ENCODE results near the gene FGF18. TPM values are rescaled to one million over a fixed set of nuclear protein-coding genes. Genes with fewer than 3 reads are reported as not detected.
"Not testable (repeated sequence)": the region's sequence is repeated elsewhere in the genome, so short reads cannot be mapped to it uniquely, and the experiment has no call there.

Gene FGF18
- total RNA-seq, 2 donors from 2014 or later = 0.31 to 0.43 TPM

- intact Hi-C loops (cut with DNase I, micrococcal nuclease) = no loop called here
- DNase-seq = no peak
- ATAC-seq = no peak
These were observed 60.8 kb downstream of the FGF18 start for GRCh38 chr5:171480239-171480638.

DNA sequence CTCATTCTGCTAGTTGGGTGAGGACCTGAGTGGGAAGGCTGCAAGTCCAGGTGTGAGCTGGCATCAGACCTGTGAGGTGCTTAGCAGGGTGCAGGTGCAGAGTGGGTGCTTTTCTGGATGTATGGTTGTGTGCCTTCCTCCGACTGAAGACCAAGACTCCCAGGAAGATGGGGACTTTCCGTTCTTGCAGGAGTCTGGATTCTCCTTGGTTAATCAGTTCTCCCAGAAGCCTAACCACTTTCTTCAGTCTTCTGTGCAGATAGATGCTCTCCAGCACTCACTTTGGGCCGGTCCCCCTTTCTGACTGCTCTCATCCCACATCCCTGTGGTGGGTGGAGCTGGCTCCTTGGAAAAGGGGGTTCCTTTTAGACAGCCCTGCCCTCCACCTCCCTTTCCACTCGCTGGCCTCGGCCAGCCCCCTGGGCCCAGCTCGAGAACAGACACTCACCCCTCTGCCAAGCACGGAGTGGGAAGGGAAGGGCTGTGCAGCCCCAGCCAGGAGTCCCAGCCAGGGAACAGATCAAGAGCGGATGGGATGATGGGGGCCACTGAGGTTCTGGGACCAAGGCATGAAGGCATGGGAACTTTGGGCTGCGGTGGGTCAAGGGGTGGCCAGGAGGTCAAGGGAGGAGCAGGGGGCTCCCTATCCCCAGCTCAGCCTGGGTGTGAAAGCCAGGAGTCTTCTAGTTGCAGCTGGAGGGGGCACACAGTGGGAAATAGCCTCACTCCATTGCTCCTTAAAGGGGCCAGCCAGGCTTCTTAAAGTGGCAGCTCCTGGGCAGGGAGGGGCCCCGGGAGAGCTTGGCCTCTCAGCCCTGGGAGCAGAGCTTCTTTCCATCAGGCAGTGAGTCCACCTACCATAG lies 62.4 kb downstream of the FGF18 start:
- no peak for ATAC-seq
- intact Hi-C loops (cut with DNase I, micrococcal nuclease) = no loop called here
- no peak for DNase-seq

DNA sequence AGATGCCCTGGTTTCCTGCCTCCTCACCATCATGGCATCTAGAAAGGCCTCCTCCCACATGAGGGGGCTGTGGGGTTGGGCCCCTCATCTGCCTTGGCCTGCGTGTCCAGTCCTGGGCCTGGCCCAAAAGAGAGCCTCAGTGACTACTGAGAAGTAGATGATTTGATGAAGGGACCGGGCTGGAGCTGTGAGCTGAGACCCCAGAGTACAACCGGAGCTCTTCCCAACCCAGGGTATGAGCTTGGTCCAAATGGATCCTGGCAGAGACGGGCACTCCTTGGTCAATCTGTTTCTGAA lies 62.9 kb downstream of the FGF18 start:
- no peak for DNase-seq
- no peak for ATAC-seq
- intact Hi-C loops (cut with DNase I, micrococcal nuclease) = no loop called here

DNA sequence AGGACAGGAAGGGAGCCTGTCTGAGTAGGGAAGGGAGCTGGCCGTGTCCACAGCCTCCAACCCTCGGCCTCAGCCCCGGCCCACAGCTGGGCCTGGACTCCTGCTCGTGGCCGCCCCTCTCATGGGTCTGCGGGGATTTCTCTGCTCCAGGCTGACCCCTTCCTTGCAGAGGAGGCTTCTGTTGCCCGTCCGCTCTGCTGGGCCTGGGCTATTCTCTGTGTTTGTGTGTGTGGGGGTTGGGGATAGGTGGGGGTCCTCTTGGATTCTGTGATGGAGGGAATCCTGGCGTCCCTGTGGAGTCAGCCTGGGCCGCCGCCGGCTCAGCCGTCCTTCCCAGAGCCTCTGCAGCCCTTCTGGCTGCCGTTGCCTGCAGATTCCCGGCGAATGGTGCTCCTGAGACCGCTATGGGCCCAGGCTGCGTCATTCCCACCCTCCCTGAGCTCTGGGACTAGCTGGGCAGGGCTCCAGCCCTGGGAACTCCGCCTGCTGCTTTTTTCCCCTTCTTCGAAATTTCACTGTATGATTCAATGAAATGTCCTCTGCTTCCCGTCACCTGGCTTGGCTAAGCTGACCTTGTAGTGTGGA lies 64.2 kb downstream of the FGF18 start:
- intact Hi-C loops (cut with DNase I, micrococcal nuclease) = no loop called here

GRCh38 chr5:171484460-171484899 lies 65.0 kb downstream of the FGF18 start:
- intact Hi-C loops (cut with DNase I, micrococcal nuclease) = no loop called here
- DNase-seq = peak in 1 of 2 donors; percentile 43
- peak; percentile 27 for ATAC-seq

More for the DNA sequence above, 64.2 kb downstream of the FGF18 start:
- ATAC-seq (no peak), DNase-seq (peak; percentile 19 to 34)

- ATAC-seq (no peak), DNase-seq (no peak)
- intact Hi-C loops (cut with DNase I, micrococcal nuclease) = no loop called here
These were observed 66.2 kb downstream of the FGF18 start for GRCh38 chr5:171485668-171486067.

GRCh38 chr5:171486613-171487012 lies 67.2 kb downstream of the FGF18 start:
- ATAC-seq = no peak
- DNase-seq = no peak
- intact Hi-C loops (cut with DNase I, micrococcal nuclease) = no loop called here

GRCh38 chr5:171488876-171489275 lies 69.4 kb downstream of the FGF18 start:
- ATAC-seq = no peak
- intact Hi-C loops (cut with DNase I, micrococcal nuclease) = no loop called here

GRCh38 chr5:171492781-171493180 lies 73.3 kb downstream of the FGF18 start:
- DNase-seq = no peak
- intact Hi-C loops (cut with DNase I, micrococcal nuclease) = no loop called here

More at GRCh38 chr5:171488876-171489275, 69.4 kb downstream of the FGF18 start:
- DNase-seq = no peak

DNA sequence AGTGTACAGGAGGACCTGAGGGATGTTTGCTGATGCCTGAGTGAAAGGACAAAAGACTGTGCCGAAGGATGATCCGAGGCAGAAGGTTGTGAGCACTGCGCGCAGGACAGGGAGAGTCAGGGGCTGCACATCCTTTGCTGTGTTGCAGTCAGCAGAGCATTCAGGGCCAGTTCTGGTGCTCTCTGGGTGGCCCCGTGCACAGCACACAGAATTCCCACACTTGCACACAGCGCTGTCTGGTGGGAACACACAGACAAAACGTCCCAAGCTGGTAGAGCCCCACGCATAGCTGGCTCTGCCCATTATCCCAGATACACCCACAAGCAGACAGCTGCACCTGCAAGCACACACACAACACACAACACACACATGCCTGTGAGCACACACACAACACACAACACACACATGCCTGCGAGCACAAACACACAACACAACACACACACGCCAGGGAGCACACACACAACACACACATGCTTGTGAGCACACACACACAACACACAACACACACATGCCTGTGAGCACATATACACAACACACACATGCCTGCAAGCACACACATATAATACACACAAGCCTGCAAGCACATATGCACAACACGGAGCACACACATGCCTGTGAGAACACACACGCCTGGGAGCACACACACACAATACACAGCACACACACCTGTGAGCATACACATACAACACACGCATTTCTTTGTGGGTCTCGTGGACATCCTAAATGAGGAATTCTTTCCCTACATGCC lies 74.4 kb downstream of the FGF18 start:
- DNase-seq (no peak), ATAC-seq (no peak)
- intact Hi-C loops (cut with DNase I, micrococcal nuclease) = no loop called here

More at GRCh38 chr5:171492781-171493180, 73.3 kb downstream of the FGF18 start:
- ATAC-seq = no peak

GRCh38 chr5:171494452-171495121 lies 75.1 kb downstream of the FGF18 start:
- ATAC-seq (no peak), DNase-seq (peak in 1 of 2 donors; percentile 17)
- intact Hi-C loops (cut with DNase I, micrococcal nuclease) = no loop called here

DNA sequence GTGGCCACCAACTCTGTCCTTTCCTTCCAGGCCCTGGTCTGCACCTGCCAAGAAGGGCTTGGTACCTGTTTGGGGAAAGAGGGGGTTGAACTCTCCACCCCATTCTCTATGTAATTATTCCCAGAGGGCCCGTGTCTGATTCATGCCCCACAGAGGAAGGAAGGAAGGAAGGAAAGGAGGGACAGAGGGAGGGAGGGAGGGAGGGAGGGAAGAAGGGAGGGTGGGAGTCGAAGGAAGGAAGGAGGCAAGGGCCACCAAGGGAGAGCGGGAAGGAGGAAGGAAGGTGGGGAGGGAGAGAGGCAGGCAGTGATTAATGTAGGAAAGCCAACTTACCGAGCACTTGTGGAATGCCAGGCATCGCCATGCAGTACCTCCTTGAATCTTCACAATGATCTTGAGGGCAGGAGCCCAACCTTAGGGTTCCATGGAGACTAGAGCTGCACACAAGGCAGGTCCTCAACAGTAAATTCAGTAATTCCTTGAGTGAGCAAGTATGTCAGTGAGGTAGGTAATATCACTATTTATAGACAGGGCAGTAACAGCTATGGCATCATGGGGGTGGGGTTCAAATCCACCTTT lies 75.8 kb downstream of the FGF18 start:
- no peak for ATAC-seq
- intact Hi-C loops (cut with DNase I, micrococcal nuclease) = no loop called here
- DNase-seq = no peak

- DNase-seq (no peak), ATAC-seq (no peak)
- intact Hi-C loops (cut with DNase I, micrococcal nuclease) = no loop called here
These were observed 77.0 kb downstream of the FGF18 start for GRCh38 chr5:171496456-171496855.

DNA sequence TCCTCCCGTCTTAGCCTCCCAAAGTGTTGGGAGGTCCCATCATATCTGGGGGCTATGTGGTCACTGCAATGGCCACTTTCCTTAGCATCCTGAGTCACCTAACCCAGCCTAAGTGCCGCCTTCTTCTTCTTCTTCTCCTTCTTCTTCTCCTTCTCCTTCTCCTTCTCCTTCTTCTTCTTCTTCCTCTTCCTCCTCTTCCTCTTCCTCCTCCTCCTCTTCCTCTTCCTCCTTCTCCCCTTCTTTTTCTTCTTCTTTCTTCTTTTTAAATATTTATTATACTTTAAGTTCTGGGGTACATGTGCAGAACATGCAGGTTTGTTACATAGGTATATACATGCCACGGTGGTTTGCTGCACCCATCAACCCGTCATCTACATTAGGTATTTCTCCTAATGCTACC lies 78.0 kb downstream of the FGF18 start:
- DNase-seq; ATAC-seq; intact Hi-C loops (cut with DNase I, micrococcal nuclease): not testable (repeated sequence)

DNA sequence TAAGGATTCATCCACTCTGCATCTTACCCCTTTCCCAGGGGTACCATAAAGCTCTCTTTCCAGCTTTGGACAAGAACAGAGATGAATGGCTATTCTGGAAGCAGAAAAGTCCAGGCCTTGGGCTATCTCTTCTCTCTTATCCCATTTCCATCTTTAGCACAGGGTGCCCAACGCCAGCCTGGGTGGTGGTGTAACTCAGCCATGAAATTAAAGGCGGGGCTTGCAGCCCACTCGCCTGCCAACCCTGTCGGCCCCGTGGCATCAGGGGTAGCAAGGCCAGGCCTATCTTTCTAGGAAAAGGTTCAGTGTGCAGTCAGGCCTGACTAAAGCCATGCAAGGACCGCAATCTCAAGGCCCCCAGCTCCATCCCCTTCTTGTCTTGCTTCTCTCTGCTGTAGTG lies 78.7 kb downstream of the FGF18 start:
- intact Hi-C loops (cut with DNase I, micrococcal nuclease) = no loop called here
- DNase-seq (no peak), ATAC-seq (no peak)

GRCh38 chr5:171499611-171500010 lies 80.2 kb downstream of the FGF18 start:
- no peak for ATAC-seq
- no peak for DNase-seq
- intact Hi-C loops (cut with DNase I, micrococcal nuclease) = no loop called here

- intact Hi-C loops (cut with DNase I, micrococcal nuclease) = no loop called here
- DNase-seq (no peak), ATAC-seq (no peak)
These were observed 86.1 kb downstream of the FGF18 start for GRCh38 chr5:171505473-171506043.

GRCh38 chr5:171506951-171507350 lies 87.5 kb downstream of the FGF18 start:
- DNase-seq = no peak
- ATAC-seq = no peak
- intact Hi-C loops (cut with DNase I, micrococcal nuclease) = no loop called here

All from left colon (tissue), 2 donors.